ENCODE measurements around the gene MDFI.

DNA sequence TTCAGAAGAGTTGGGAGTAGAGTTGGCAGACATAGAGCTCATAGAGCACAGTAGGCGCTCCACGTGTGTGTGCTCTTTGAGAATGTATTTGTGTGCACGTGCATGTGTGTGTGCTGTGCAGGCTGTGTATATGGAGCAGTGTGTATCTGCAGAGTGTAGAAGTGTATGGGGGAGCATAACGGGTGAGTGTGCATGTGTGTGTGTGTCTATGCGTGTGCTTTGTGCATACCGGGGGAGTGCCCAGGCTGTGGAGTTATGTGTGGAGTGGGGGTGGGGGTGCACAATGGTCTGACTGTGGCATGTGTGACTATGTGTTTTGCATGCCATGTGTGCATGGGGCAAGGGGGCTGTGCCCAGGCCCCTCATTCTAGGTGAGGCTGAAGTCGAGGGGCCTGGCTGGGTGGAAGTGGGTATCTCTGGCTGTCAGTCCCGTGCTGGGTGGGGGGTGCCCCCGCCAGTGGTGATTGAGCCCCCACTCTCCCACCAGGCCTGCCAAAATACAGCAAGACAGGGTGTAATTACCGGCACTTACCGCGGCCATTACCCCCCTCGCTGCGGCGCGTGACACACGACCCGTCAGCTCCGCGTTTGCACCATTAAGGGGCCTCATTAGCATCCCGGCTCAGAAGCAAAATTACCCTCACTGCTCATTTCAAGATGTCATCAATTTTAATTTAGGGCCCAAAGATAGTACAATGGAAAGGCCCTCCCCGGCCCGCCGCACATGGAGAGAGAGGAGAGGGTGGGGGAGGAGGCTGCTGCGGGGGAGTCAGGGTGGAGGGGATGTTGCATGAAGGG, 39.1 kb downstream of the MDFI start:
- TF ChIP-seq POLR2AphosphoS5 (IDR thresholded peaks at IDR 0.05; ENCODE audit: low read depth, low read length) (no peak), TAF1 (IDR thresholded peaks at IDR 0.05; ENCODE audit: borderline replicate concordance, insufficient read depth, low read length) (no peak), FOXP2 (optimal IDR thresholded peaks at IDR 0.05; ENCODE audit: borderline replicate concordance, extremely low read depth, extremely low read length, insufficient read depth) (no peak)
- TF ChIP-seq, protein P1, sequence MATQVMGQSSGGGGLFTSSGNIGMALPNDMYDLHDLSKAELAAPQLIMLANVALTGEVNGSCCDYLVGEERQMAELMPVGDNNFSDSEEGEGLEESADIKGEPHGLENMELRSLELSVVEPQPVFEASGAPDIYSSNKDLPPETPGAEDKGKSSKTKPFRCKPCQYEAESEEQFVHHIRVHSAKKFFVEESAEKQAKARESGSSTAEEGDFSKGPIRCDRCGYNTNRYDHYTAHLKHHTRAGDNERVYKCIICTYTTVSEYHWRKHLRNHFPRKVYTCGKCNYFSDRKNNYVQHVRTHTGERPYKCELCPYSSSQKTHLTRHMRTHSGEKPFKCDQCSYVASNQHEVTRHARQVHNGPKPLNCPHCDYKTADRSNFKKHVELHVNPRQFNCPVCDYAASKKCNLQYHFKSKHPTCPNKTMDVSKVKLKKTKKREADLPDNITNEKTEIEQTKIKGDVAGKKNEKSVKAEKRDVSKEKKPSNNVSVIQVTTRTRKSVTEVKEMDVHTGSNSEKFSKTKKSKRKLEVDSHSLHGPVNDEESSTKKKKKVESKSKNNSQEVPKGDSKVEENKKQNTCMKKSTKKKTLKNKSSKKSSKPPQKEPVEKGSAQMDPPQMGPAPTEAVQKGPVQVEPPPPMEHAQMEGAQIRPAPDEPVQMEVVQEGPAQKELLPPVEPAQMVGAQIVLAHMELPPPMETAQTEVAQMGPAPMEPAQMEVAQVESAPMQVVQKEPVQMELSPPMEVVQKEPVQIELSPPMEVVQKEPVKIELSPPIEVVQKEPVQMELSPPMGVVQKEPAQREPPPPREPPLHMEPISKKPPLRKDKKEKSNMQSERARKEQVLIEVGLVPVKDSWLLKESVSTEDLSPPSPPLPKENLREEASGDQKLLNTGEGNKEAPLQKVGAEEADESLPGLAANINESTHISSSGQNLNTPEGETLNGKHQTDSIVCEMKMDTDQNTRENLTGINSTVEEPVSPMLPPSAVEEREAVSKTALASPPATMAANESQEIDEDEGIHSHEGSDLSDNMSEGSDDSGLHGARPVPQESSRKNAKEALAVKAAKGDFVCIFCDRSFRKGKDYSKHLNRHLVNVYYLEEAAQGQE (IDR thresholded peaks at IDR 0.05; ENCODE audit: insufficient read depth in 1 of 2, low read depth in 2 of 2, low read length in 2 of 2) = no peak
